ACC112 (cell line): Measurements from ENCODE around the gene OPTC.

Source experiments
- H2AFZ ChIP-seq: fragments of 200-600 bp; sonication (generic); one replicate; pipeline ENCODE4 v1.6.0; 2017; ENCODE audit warnings: antibody characterized with exemption, low read length; ENCODE audit not compliant: unreplicated experiment
- H3K27ac ChIP-seq: fragments of 200-600 bp; sonication (generic); 2 replicates; pipeline ENCODE4 v1.5.1; 2014; ENCODE audit warnings: low read depth, mild to moderate bottlenecking, antibody characterized with exemption, low read length, moderate library complexity
- H3K27me3 ChIP-seq: fragments of 200-600 bp; sonication (generic); 2 replicates; pipeline ENCODE4 v1.6.1; 2014; ENCODE audit warnings: mild to moderate bottlenecking, antibody characterized with exemption, low read length, moderate library complexity, mixed read lengths; ENCODE audit not compliant: insufficient read depth
- H3K36me3 ChIP-seq: fragments of 200-600 bp; sonication (generic); 2 replicates; pipeline ENCODE4 v1.6.1; 2016; ENCODE audit warnings: mild to moderate bottlenecking, antibody characterized with exemption, low read length, moderate library complexity, mixed read lengths; ENCODE audit not compliant: insufficient read depth
- H3K4me1 ChIP-seq: fragments of 200-600 bp; sonication (generic); one replicate; pipeline ENCODE4 v1.6.1; 2016; ENCODE audit warnings: low read length, mixed read lengths; ENCODE audit not compliant: insufficient read depth, unreplicated experiment, control insufficient read depth
- H3K4me3 ChIP-seq: fragments of 200-600 bp; sonication (generic); 2 replicates; pipeline ENCODE4 v1.5.1; 2014; ENCODE audit warnings: mild to moderate bottlenecking, low read depth, low read length
- H3K79me2 ChIP-seq: fragments of 200-600 bp; sonication (generic); one replicate; pipeline ENCODE4 v1.6.0; 2016; ENCODE audit warnings: low read length; ENCODE audit not compliant: control insufficient read depth, unreplicated experiment, insufficient read depth

OPTC gene

GRCh38 chr1:203522237-203522636, 28.3 kb downstream of the OPTC start:
- Histone ChIP-seq H3K27ac (no peak overlapping the region), H3K27me3 (no peaks in the 10 kb centered on the region), H3K36me3 (no peaks in the 10 kb centered on the region), H2AFZ (no peak overlapping the region), H3K4me1 (peaks cover 25% of the 10 kb centered on the region), H3K4me3 (no peak overlapping the region), H3K79me2 (no peaks in the 10 kb centered on the region)

- Histone ChIP-seq H3K4me1 (peaks cover 29% of the 10 kb centered on the region), H2AFZ (no peak overlapping the region), H3K27ac (no peak overlapping the region), H3K36me3 (no peaks in the 10 kb centered on the region), H3K27me3 (no peaks in the 10 kb centered on the region), H3K79me2 (no peaks in the 10 kb centered on the region), H3K4me3 (no peak overlapping the region)
Measured at GRCh38 chr1:203523667-203524066, 29.7 kb downstream of the OPTC start.

GRCh38 chr1:203524152-203524551, 30.2 kb downstream of the OPTC start:
- H2AFZ ChIP-seq: no peak overlapping the region
- no peak overlapping the region for H3K4me3 ChIP-seq
- H3K27ac ChIP-seq: no peak overlapping the region
- H3K27me3 ChIP-seq: no peaks in the 10 kb centered on the region
- H3K36me3 ChIP-seq: no peaks in the 10 kb centered on the region
- peaks cover 34% of the 10 kb centered on the region for H3K4me1 ChIP-seq
- no peaks in the 10 kb centered on the region for H3K79me2 ChIP-seq

- Histone ChIP-seq H3K27me3 (no peaks in the 10 kb centered on the region), H3K27ac (no peak overlapping the region), H3K4me1 (peaks cover 37% of the 10 kb centered on the region), H3K36me3 (no peaks in the 10 kb centered on the region), H3K4me3 (no peak overlapping the region), H2AFZ (no peak overlapping the region), H3K79me2 (no peaks in the 10 kb centered on the region)
Measured at GRCh38 chr1:203524824-203525223, 30.9 kb downstream of the OPTC start.

- H3K27ac ChIP-seq: no peak overlapping the region
- H3K27me3 ChIP-seq: no peaks in the 10 kb centered on the region
- no peak overlapping the region for H3K4me3 ChIP-seq
- no peaks in the 10 kb centered on the region for H3K79me2 ChIP-seq
- peaks cover 29% of the 10 kb centered on the region for H3K4me1 ChIP-seq
- no peaks in the 10 kb centered on the region for H3K36me3 ChIP-seq
- no peak overlapping the region for H2AFZ ChIP-seq
Measured at GRCh38 chr1:203525685-203526084, 31.7 kb downstream of the OPTC start.

GRCh38 chr1:203526130-203526529, 32.2 kb downstream of the OPTC start:
- Histone ChIP-seq H3K4me1 (peaks cover 24% of the 10 kb centered on the region), H2AFZ (no peak overlapping the region), H3K27ac (no peak overlapping the region)

GRCh38 chr1:203526572-203526971, 32.6 kb downstream of the OPTC start:
- peaks cover 22% of the 10 kb centered on the region for H3K4me1 ChIP-seq
- H3K36me3 ChIP-seq: no peaks in the 10 kb centered on the region
- H2AFZ ChIP-seq: no peak overlapping the region
- H3K4me3 ChIP-seq: no peak overlapping the region
- no peaks in the 10 kb centered on the region for H3K27me3 ChIP-seq
- H3K27ac ChIP-seq: no peak overlapping the region
- no peaks in the 10 kb centered on the region for H3K79me2 ChIP-seq

More at GRCh38 chr1:203526130-203526529, 32.2 kb downstream of the OPTC start:
- Histone ChIP-seq H3K79me2 (no peaks in the 10 kb centered on the region), H3K27me3 (no peaks in the 10 kb centered on the region), H3K4me3 (no peak overlapping the region), H3K36me3 (no peaks in the 10 kb centered on the region)

GRCh38 chr1:203527013-203527412, 33.1 kb downstream of the OPTC start:
- Histone ChIP-seq H3K4me1 (peaks cover 18% of the 10 kb centered on the region), H3K36me3 (no peaks in the 10 kb centered on the region), H3K27me3 (no peaks in the 10 kb centered on the region), H3K27ac (no peak overlapping the region), H2AFZ (no peak overlapping the region), H3K4me3 (no peak overlapping the region), H3K79me2 (no peaks in the 10 kb centered on the region)

GRCh38 chr1:203528063-203528462, 34.1 kb downstream of the OPTC start:
- no peak overlapping the region for H2AFZ ChIP-seq
- no peaks in the 10 kb centered on the region for H3K27me3 ChIP-seq
- no peak overlapping the region for H3K27ac ChIP-seq
- no peaks in the 10 kb centered on the region for H3K36me3 ChIP-seq
- H3K4me1 ChIP-seq: peaks cover 18% of the 10 kb centered on the region
- no peak overlapping the region for H3K4me3 ChIP-seq
- no peaks in the 10 kb centered on the region for H3K79me2 ChIP-seq

GRCh38 chr1:203528976-203529835, 35.3 kb downstream of the OPTC start:
- H3K79me2 ChIP-seq: no peaks in the 10 kb centered on the region
- no peak overlapping the region; the same call in 1 of the 2 replicates for H3K27ac ChIP-seq
- H3K4me1 ChIP-seq: peaks cover 26% of the 10 kb centered on the region
- H3K36me3 ChIP-seq: no peaks in the 10 kb centered on the region
- H3K4me3 ChIP-seq: no peak overlapping the region
- H2AFZ ChIP-seq: peak overlapping the region; percentile 59
- H3K27me3 ChIP-seq: no peaks in the 10 kb centered on the region

GRCh38 chr1:203531063-203531462, 37.1 kb downstream of the OPTC start:
- Histone ChIP-seq H3K79me2 (no peaks in the 10 kb centered on the region), H3K27me3 (no peaks in the 10 kb centered on the region), H3K27ac (no peak overlapping the region), H3K36me3 (no peaks in the 10 kb centered on the region), H3K4me1 (peaks cover 44% of the 10 kb centered on the region), H2AFZ (no peak overlapping the region), H3K4me3 (no peak overlapping the region)
